ENCODE results near the gene ACSS2. TPM values are rescaled to one million over a fixed set of nuclear protein-coding genes. Genes with fewer than 3 reads are reported as not detected.

ACSS2 gene
- total RNA-seq, 1 donor from 2014 or later, result 71.0 TPM

- Histone ChIP-seq H3K4me1 (ENCODE audit: control insufficient read depth in 3 of 3, insufficient read depth in 3 of 3, low read length in 3 of 3) (peaks cover 26 to 57% (median 30%) of the 10 kb centered on the region in 3 donors), H3K36me3 (ENCODE audit: control insufficient read depth in 3 of 3, insufficient read depth in 3 of 3, low read length in 3 of 3) (no peaks in the 10 kb centered on the region), H3K4me3 (ENCODE audit: low read length in 3 of 3) (no peak overlapping the region), H3K9ac (ENCODE audit: low read depth in 1 of 3, low read length in 3 of 3) (no peak overlapping the region), H3K27ac (ENCODE audit: low read depth, low read length) (peak overlapping the region; percentile 63), H3K9me3 (ENCODE audit: control insufficient read depth in 3 of 3, low read length in 3 of 3) (no peaks in the 10 kb centered on the region), H3K27me3 (ENCODE audit: control insufficient read depth in 3 of 3, insufficient read depth in 3 of 3, low read length in 3 of 3) (no peaks in the 10 kb centered on the region)
These were observed 27.8 kb downstream of the ACSS2 start for GRCh38 chr20:34904202-34904621.

DNA sequence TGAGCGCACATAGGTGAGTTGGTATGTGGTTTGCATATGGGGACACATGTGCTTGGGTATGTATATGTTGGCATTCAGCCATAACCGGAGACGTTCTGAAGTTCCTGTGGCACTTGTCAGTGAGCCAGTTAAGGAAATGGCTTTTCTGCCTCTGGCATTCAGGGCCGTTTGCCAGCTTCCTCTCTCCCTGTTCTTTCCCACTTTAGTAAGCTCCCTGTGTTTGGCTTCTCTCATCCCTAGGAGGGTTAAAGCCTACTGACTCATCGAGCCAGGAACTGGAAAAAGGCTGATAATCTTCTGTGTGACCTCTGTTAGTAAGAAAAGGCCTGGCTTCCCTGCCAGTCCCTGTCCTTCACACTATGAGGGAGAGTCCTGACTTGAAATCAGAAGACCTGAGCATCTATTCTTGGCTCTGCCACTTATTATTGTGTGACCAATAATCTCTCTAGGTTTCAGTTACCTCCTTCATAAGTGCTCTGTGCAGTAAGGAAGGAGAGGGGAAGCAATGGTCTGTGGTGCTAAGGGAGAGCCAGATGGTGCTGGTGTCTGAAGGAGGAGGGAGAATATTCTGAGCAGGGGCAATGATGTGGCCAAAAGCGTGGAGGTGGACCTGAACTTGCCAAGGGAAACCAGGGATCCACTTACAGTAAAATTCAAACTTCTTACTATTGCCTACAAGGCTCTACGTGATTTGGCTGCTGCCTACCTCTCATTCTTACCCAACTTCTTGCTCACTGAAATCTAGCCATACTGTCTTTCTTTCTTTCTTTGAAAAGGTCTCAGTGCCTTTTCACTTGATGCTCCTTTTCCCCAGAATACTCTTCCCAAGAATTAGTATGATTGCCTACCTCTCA lies 31.4 kb downstream of the ACSS2 start:
- Histone ChIP-seq H3K27me3 (ENCODE audit: control insufficient read depth in 3 of 3, insufficient read depth in 3 of 3, low read length in 3 of 3) (no peaks in the 10 kb centered on the region), H3K27ac (ENCODE audit: low read depth, low read length) (peak overlapping the region; percentile 79), H3K4me1 (ENCODE audit: control insufficient read depth in 3 of 3, insufficient read depth in 3 of 3, low read length in 3 of 3) (peaks cover 25 to 52% (median 26%) of the 10 kb centered on the region in 3 donors), H3K36me3 (ENCODE audit: control insufficient read depth in 3 of 3, insufficient read depth in 3 of 3, low read length in 3 of 3) (no peaks in the 10 kb centered on the region), H3K9me3 (ENCODE audit: control insufficient read depth in 3 of 3, low read length in 3 of 3) (no peaks in the 10 kb centered on the region), H3K9ac (ENCODE audit: low read depth in 1 of 3, low read length in 3 of 3) (peak overlapping the region; percentile 4 to 47 (median 36)), H3K4me3 (ENCODE audit: low read length in 3 of 3) (peak overlapping the region in 2 of 3 donors; percentile 12 to 30)

- H3K27ac ChIP-seq (ENCODE audit: low read depth, low read length), result peak overlapping the region; percentile 15
- peaks cover 28 to 40% (median 36%) of the 10 kb centered on the region in 3 donors for H3K4me1 ChIP-seq (ENCODE audit: control insufficient read depth in 3 of 3, insufficient read depth in 3 of 3, low read length in 3 of 3)
- H3K9ac ChIP-seq (ENCODE audit: low read depth in 1 of 3, low read length in 3 of 3), result peak overlapping the region in 1 of 3 donors; percentile 58
- H3K4me3 ChIP-seq (ENCODE audit: low read length in 3 of 3), result no peak overlapping the region
- H3K27me3 ChIP-seq (ENCODE audit: control insufficient read depth in 3 of 3, insufficient read depth in 3 of 3, low read length in 3 of 3), result no peaks in the 10 kb centered on the region
- no peaks in the 10 kb centered on the region for H3K9me3 ChIP-seq (ENCODE audit: control insufficient read depth in 3 of 3, low read length in 3 of 3)
- H3K36me3 ChIP-seq (ENCODE audit: control insufficient read depth in 3 of 3, insufficient read depth in 3 of 3, low read length in 3 of 3), result peaks cover 17 to 33% (median 21%) of the 10 kb centered on the region in 3 donors
These were observed 38.7 kb downstream of the ACSS2 start for GRCh38 chr20:34915131-34915530.

GRCh38 chr20:34915749-34916455 lies 39.5 kb downstream of the ACSS2 start:
- H3K4me3 ChIP-seq (ENCODE audit: low read length in 3 of 3), result no peak overlapping the region
- peaks cover 24 to 41% (median 27%) of the 10 kb centered on the region in 3 donors for H3K36me3 ChIP-seq (ENCODE audit: control insufficient read depth in 3 of 3, insufficient read depth in 3 of 3, low read length in 3 of 3)
- H3K4me1 ChIP-seq (ENCODE audit: control insufficient read depth in 3 of 3, insufficient read depth in 3 of 3, low read length in 3 of 3), result peaks cover 28 to 48% (median 37%) of the 10 kb centered on the region in 3 donors
- H3K27ac ChIP-seq (ENCODE audit: low read depth, low read length), result no peak overlapping the region
- H3K9me3 ChIP-seq (ENCODE audit: control insufficient read depth in 3 of 3, low read length in 3 of 3), result no peaks in the 10 kb centered on the region
- peak overlapping the region in 1 of 3 donors; percentile 7 for H3K9ac ChIP-seq (ENCODE audit: low read depth in 1 of 3, low read length in 3 of 3)
- no peaks in the 10 kb centered on the region for H3K27me3 ChIP-seq (ENCODE audit: control insufficient read depth in 3 of 3, insufficient read depth in 3 of 3, low read length in 3 of 3)

GRCh38 chr20:34916774-34917354 lies 40.5 kb downstream of the ACSS2 start:
- Histone ChIP-seq H3K27ac (ENCODE audit: low read depth, low read length) (no peak overlapping the region), H3K4me3 (ENCODE audit: low read length in 3 of 3) (no peak overlapping the region), H3K9ac (ENCODE audit: low read depth in 1 of 3, low read length in 3 of 3) (no peak overlapping the region), H3K36me3 (ENCODE audit: control insufficient read depth in 3 of 3, insufficient read depth in 3 of 3, low read length in 3 of 3) (peaks cover 30 to 50% (median 35%) of the 10 kb centered on the region in 3 donors), H3K9me3 (ENCODE audit: control insufficient read depth in 3 of 3, low read length in 3 of 3) (no peaks in the 10 kb centered on the region), H3K4me1 (ENCODE audit: control insufficient read depth in 3 of 3, insufficient read depth in 3 of 3, low read length in 3 of 3) (peaks cover 32 to 56% (median 45%) of the 10 kb centered on the region in 3 donors), H3K27me3 (ENCODE audit: control insufficient read depth in 3 of 3, insufficient read depth in 3 of 3, low read length in 3 of 3) (no peaks in the 10 kb centered on the region)

- Histone ChIP-seq H3K27ac (ENCODE audit: low read depth, low read length) (no peak overlapping the region), H3K4me3 (ENCODE audit: low read length in 3 of 3) (no peak overlapping the region), H3K4me1 (ENCODE audit: control insufficient read depth in 3 of 3, insufficient read depth in 3 of 3, low read length in 3 of 3) (peaks cover 38 to 55% (median 40%) of the 10 kb centered on the region in 3 donors), H3K9me3 (ENCODE audit: control insufficient read depth in 3 of 3, low read length in 3 of 3) (no peaks in the 10 kb centered on the region), H3K36me3 (ENCODE audit: control insufficient read depth in 3 of 3, insufficient read depth in 3 of 3, low read length in 3 of 3) (peaks cover 29 to 48% (median 43%) of the 10 kb centered on the region in 3 donors), H3K9ac (ENCODE audit: low read depth in 1 of 3, low read length in 3 of 3) (no peak overlapping the region), H3K27me3 (ENCODE audit: control insufficient read depth in 3 of 3, insufficient read depth in 3 of 3, low read length in 3 of 3) (no peaks in the 10 kb centered on the region)
These were observed 43.6 kb downstream of the ACSS2 start for GRCh38 chr20:34920055-34920454.

- Histone ChIP-seq H3K27ac (ENCODE audit: low read depth, low read length) (peak overlapping the region; percentile 86), H3K27me3 (ENCODE audit: control insufficient read depth in 3 of 3, insufficient read depth in 3 of 3, low read length in 3 of 3) (no peaks in the 10 kb centered on the region), H3K36me3 (ENCODE audit: control insufficient read depth in 3 of 3, insufficient read depth in 3 of 3, low read length in 3 of 3) (peaks cover 39 to 59% (median 52%) of the 10 kb centered on the region in 3 donors), H3K9me3 (ENCODE audit: control insufficient read depth in 3 of 3, low read length in 3 of 3) (no peaks in the 10 kb centered on the region), H3K9ac (ENCODE audit: low read depth in 1 of 3, low read length in 3 of 3) (no peak overlapping the region), H3K4me3 (ENCODE audit: low read length in 3 of 3) (no peak overlapping the region), H3K4me1 (ENCODE audit: control insufficient read depth in 3 of 3, insufficient read depth in 3 of 3, low read length in 3 of 3) (peaks cover 35 to 54% (median 38%) of the 10 kb centered on the region in 3 donors)
These were observed 45.0 kb downstream of the ACSS2 start for GRCh38 chr20:34921436-34921835.

DNA sequence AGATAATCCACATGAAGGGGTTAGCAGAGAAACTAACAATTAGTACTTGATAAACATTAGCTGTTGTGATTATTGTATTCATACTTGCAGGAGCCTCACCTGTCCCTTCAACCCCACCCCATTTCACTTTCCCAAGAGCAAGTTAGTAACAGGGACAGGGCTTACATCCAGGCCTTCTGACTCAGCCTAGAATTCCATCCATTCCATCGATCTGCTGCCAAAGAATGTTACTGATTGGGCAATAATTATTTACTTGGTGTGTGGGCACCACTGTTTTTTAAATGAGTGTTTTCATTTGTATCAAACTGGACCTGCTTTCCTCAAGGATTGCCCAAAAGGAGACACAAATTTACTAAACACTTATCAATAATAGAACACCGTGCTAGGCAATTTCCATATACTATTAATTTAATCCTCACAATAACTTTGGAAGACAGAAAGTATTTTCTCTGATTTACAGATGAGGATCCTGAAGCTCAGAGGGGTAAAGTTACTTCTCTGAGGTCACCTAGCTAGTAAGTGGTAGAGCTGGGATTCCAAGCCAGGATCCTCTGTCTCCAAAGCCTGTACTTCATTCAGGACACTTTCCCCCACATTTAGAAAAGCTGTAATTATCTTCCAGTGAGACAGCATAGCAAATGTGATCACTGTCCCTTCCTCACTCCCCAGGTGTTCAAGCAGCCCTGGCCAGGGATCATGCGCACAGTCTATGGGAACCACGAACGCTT lies 46.4 kb downstream of the ACSS2 start:
- Histone ChIP-seq H3K4me3 (ENCODE audit: low read length in 3 of 3) (no peak overlapping the region), H3K4me1 (ENCODE audit: control insufficient read depth in 3 of 3, insufficient read depth in 3 of 3, low read length in 3 of 3) (peaks cover 35 to 62% (median 37%) of the 10 kb centered on the region in 3 donors), H3K9me3 (ENCODE audit: control insufficient read depth in 3 of 3, low read length in 3 of 3) (no peaks in the 10 kb centered on the region), H3K27ac (ENCODE audit: low read depth, low read length) (peak overlapping the region; percentile 86), H3K9ac (ENCODE audit: low read depth in 1 of 3, low read length in 3 of 3) (peak overlapping the region in 1 of 3 donors; percentile 4), H3K27me3 (ENCODE audit: control insufficient read depth in 3 of 3, insufficient read depth in 3 of 3, low read length in 3 of 3) (no peaks in the 10 kb centered on the region), H3K36me3 (ENCODE audit: control insufficient read depth in 3 of 3, insufficient read depth in 3 of 3, low read length in 3 of 3) (peaks cover 52 to 67% (median 62%) of the 10 kb centered on the region in 3 donors)

DNA sequence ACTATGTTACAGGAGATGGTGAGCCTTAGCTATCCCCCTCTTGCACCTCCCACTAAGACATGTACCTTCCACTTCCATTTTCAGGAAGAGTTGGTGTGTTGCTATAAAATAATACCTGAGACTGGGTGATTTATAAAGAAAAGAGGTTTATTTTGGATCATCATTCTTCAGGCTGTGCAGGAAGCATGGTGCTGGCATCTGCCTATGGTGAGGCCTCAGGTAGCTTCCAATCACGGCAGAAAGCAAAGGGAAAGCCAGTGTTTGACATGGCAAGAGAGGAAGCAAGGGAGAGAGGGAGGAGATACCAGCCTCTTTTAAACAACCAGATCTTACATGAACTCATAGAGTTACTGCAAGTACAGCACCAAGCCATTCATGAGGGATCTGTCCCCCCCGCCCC lies 47.0 kb downstream of the ACSS2 start:
- H3K4me3 ChIP-seq (ENCODE audit: low read length in 3 of 3), result no peak overlapping the region
- peaks cover 55 to 70% (median 64%) of the 10 kb centered on the region in 3 donors for H3K36me3 ChIP-seq (ENCODE audit: control insufficient read depth in 3 of 3, insufficient read depth in 3 of 3, low read length in 3 of 3)
- H3K4me1 ChIP-seq (ENCODE audit: control insufficient read depth in 3 of 3, insufficient read depth in 3 of 3, low read length in 3 of 3), result peaks cover 35 to 62% (median 37%) of the 10 kb centered on the region in 3 donors
- H3K9ac ChIP-seq (ENCODE audit: low read depth in 1 of 3, low read length in 3 of 3), result no peak overlapping the region
- no peaks in the 10 kb centered on the region for H3K9me3 ChIP-seq (ENCODE audit: control insufficient read depth in 3 of 3, low read length in 3 of 3)
- peak overlapping the region; percentile 86 for H3K27ac ChIP-seq (ENCODE audit: low read depth, low read length)
- H3K27me3 ChIP-seq (ENCODE audit: control insufficient read depth in 3 of 3, insufficient read depth in 3 of 3, low read length in 3 of 3), result no peaks in the 10 kb centered on the region

Data from skeletal muscle tissue (tissue), 4 donors.